Measurements from ENCODE around the gene PLPPR3.
A peak's percentile ranks its signal among the peaks of the same experiment; 100 is the strongest.

PLPPR3 gene

GRCh38 chr19:795691-796581 is 25.8 kb downstream of the PLPPR3 start:
- peak overlapping the region; percentile 62 for H3K4me3 ChIP-seq (ENCODE audit: insufficient read depth, low read length, poor library complexity, severe bottlenecking)
- H3K9me3 ChIP-seq (ENCODE audit: insufficient read depth, low read length): no peaks in the 10 kb centered on the region
- H3K4me2 ChIP-seq (ENCODE audit: low read depth, low read length, poor library complexity, severe bottlenecking): peak overlapping the region; percentile 74
- peaks cover 31% of the 10 kb centered on the region for H3K79me2 ChIP-seq (ENCODE audit: insufficient read depth, low read length)
- H2AFZ ChIP-seq (ENCODE audit: low read depth, low read length, severe bottlenecking): peak overlapping the region; percentile 90
- peaks cover 8% of the 10 kb centered on the region; the same call in 1 of the 2 replicates for H3K36me3 ChIP-seq (ENCODE audit: low read length)
- H3K27me3 ChIP-seq (ENCODE audit: low read length): no peaks in the 10 kb centered on the region
- TF ChIP-seq EZH2phosphoT487 (conservative IDR thresholded peaks at IDR 0.05; ENCODE audit: low read length) (no peak), CTCF (IDR thresholded peaks at IDR 0.05; ENCODE audit: insufficient read depth, low read length, poor library complexity, severe bottlenecking) (no peak)
- H3F3A ChIP-seq (ENCODE audit: insufficient read depth): no peaks in the 10 kb centered on the region
- peak overlapping the region; percentile 68 for H3K9ac ChIP-seq (ENCODE audit: low read length)
- H3K27ac ChIP-seq (ENCODE audit: low read depth, low read length): no peak overlapping the region
- H4K20me1 ChIP-seq (ENCODE audit: low read depth, low read length): peaks cover 14% of the 10 kb centered on the region
- no peaks in the 10 kb centered on the region for H3K9me2 ChIP-seq (replicated peaks; ENCODE audit: insufficient read depth, low read length)

GRCh38 chr19:795073-795611 is 26.6 kb downstream of the PLPPR3 start:
- no peak overlapping the region for H3K4me2 ChIP-seq (ENCODE audit: low read depth, low read length, poor library complexity, severe bottlenecking)
- H3K27ac ChIP-seq (ENCODE audit: low read depth, low read length): no peak overlapping the region
- peaks cover 5% of the 10 kb centered on the region; the same call in 1 of the 2 replicates for H3K36me3 ChIP-seq (ENCODE audit: low read length)
- H3K4me3 ChIP-seq (ENCODE audit: insufficient read depth, low read length, poor library complexity, severe bottlenecking): no peak overlapping the region
- H3K79me2 ChIP-seq (ENCODE audit: insufficient read depth, low read length): peaks cover 23% of the 10 kb centered on the region
- TF ChIP-seq EZH2phosphoT487 (conservative IDR thresholded peaks at IDR 0.05; ENCODE audit: low read length) (no peak), CTCF (IDR thresholded peaks at IDR 0.05; ENCODE audit: insufficient read depth, low read length, poor library complexity, severe bottlenecking) (no peak)
- no peaks in the 10 kb centered on the region for H3K9me2 ChIP-seq (replicated peaks; ENCODE audit: insufficient read depth, low read length)
- no peaks in the 10 kb centered on the region for H3K27me3 ChIP-seq (ENCODE audit: low read length)
- H3K9ac ChIP-seq (ENCODE audit: low read length): no peak overlapping the region
- no peak overlapping the region for H2AFZ ChIP-seq (ENCODE audit: low read depth, low read length, severe bottlenecking)
- H4K20me1 ChIP-seq (ENCODE audit: low read depth, low read length): peaks cover 10% of the 10 kb centered on the region
- H3F3A ChIP-seq (ENCODE audit: insufficient read depth): no peaks in the 10 kb centered on the region
- H3K9me3 ChIP-seq (ENCODE audit: insufficient read depth, low read length): no peaks in the 10 kb centered on the region

GRCh38 chr19:793806-794205 is 27.9 kb downstream of the PLPPR3 start:
- Histone ChIP-seq H3K4me2 (ENCODE audit: low read depth, low read length, poor library complexity, severe bottlenecking) (no peak overlapping the region), H3K9me3 (ENCODE audit: insufficient read depth, low read length) (no peaks in the 10 kb centered on the region), H3K27ac (ENCODE audit: low read depth, low read length) (no peak overlapping the region), H2AFZ (ENCODE audit: low read depth, low read length, severe bottlenecking) (no peak overlapping the region), H3K4me3 (ENCODE audit: insufficient read depth, low read length, poor library complexity, severe bottlenecking) (no peak overlapping the region), H3K27me3 (ENCODE audit: low read length) (no peaks in the 10 kb centered on the region), H3K36me3 (ENCODE audit: low read length) (no peaks in the 10 kb centered on the region), H4K20me1 (ENCODE audit: low read depth, low read length) (no peaks in the 10 kb centered on the region), H3K79me2 (ENCODE audit: insufficient read depth, low read length) (peaks cover 10% of the 10 kb centered on the region), H3F3A (ENCODE audit: insufficient read depth) (no peaks in the 10 kb centered on the region), H3K9me2 (replicated peaks; ENCODE audit: insufficient read depth, low read length) (no peaks in the 10 kb centered on the region), H3K9ac (ENCODE audit: low read length) (no peak overlapping the region)
- TF ChIP-seq CTCF (IDR thresholded peaks at IDR 0.05; ENCODE audit: insufficient read depth, low read length, poor library complexity, severe bottlenecking): no peak
- TF ChIP-seq EZH2phosphoT487 (conservative IDR thresholded peaks at IDR 0.05; ENCODE audit: low read length): no peak

Data from SU-DHL-6 (cell line).